Heart left ventricle (tissue), 16 donors: ENCODE measurements around the gene EIF2B5. TPM values are rescaled to one million over a fixed set of nuclear protein-coding genes. Genes with fewer than 3 reads are reported as not detected.
"Not testable (repeated sequence)": the region's sequence is repeated elsewhere in the genome, so short reads cannot be mapped to it uniquely, and the experiment has no call there.

Source experiments
- ATAC-seq, 4 donors: fragments of 200-7000 bp; cut with Tn5 transposase; one replicate each; pipeline ENCODE4 v1.9.1; 2020 to 2022; ENCODE audit warnings: moderate library complexity in 4 of 4, mild to moderate bottlenecking in 3 of 4, moderate number of reproducible peaks in 1 of 4
- DNase-seq, 5 donors: peaks; one replicate each; pipeline ENCODE4 v3.0.0-alpha.2; 2020
- H3K27ac ChIP-seq, 12 donors: fragments of 200-600 bp; sonication (generic) in 4 of 12; one replicate each; pipeline versions ENCODE4 v1.5.0 to v1.8.0; 2016 to 2022; ENCODE audit warnings: mild to moderate bottlenecking in 2 of 12
- H3K27me3 ChIP-seq, 9 donors: fragments of 200-600 bp; sonication (generic) in 2 of 9; one replicate each; pipeline versions ENCODE4 v1.5.1 to v1.8.0; 2016 to 2022; ENCODE audit warnings: mild to moderate bottlenecking in 3 of 9
- H3K36me3 ChIP-seq, 9 donors: fragments of 200-600 bp; sonication (generic) in 2 of 9; one replicate each; pipeline versions ENCODE4 v1.5.0 to v1.8.0; 2018 to 2022; ENCODE audit warnings: mild to moderate bottlenecking in 2 of 9
- H3K4me1 ChIP-seq, 12 donors: fragments of 200-600 bp; sonication (generic) in 4 of 12; one replicate each; pipeline versions ENCODE4 v1.5.0 to v1.8.0; 2016 to 2022; ENCODE audit warnings: mild to moderate bottlenecking in 3 of 12
- H3K4me3 ChIP-seq, 12 donors: fragments of 200-600 bp; sonication (generic) in 4 of 12; one replicate each; pipeline versions ENCODE4 v1.5.0 to v1.8.0; 2017 to 2022; ENCODE audit warnings: mild to moderate bottlenecking in 9 of 12, moderate library complexity in 4 of 12
- H3K9me3 ChIP-seq, 12 donors: fragments of 200-600 bp; sonication (generic) in 4 of 12; one replicate each; pipeline versions ENCODE4 v1.5.0 to v1.8.0; 2016 to 2022; ENCODE audit warnings: mild to moderate bottlenecking in 1 of 12
- CTCF ChIP-seq, 12 donors: fragments of 200-600 bp; sonication (generic) in 4 of 12; IDR thresholded peaks; one replicate each; pipeline versions ENCODE4 v1.5.0 to v1.8.0; 2018 to 2022; ENCODE audit warnings: antibody characterized with exemption in 12 of 12, mild to moderate bottlenecking in 5 of 12
- POLR2A ChIP-seq, 2 donors: fragments of 450-650 bp; IDR thresholded peaks; one replicate each; pipeline ENCODE4 v1.6.1; 2017; ENCODE audit warnings: antibody characterized with exemption in 2 of 2, mild to moderate bottlenecking in 2 of 2, moderate library complexity in 2 of 2
- WGBS, 4 donors: extraction: QIAGEN DNeasy Blood & Tissue Kit in 2 of 4; methylation state at CpG; one replicate each; pipeline versions ENCODE4 v1.1.5 to v1.1.7; 2013 to 2018; 5-methylcytosine and 5-hydroxymethylcytosine counted together
- intact Hi-C, 10 donors: fragments of 100-400 bp; cut with DNase I; formaldehyde crosslinking; loops; one replicate each; pipeline versions ENCODE4 v1.11.1 to v1.14.2; 2022
- polyA plus RNA-seq, 2 donors: library from polyadenylated mRNA; stranded (reverse); fragments of 200-250 nt; gene quantifications; one replicate each; pipeline ENCODE4 v1.2.3, GENCODE V29; 2013
- total RNA-seq, 9 donors: library from RNA; depleted of rRNA in 2 of 9; stranded (reverse); fragments of >200 nt in 2 of 9; fragmentation: NEBNext Ultra II Directional in 3 of 9; extraction: Animal tissue kit (Norgen Biotek cat#: 25700) in 3 of 9; gene quantifications; one replicate each; pipeline versions ENCODE4 v1.1.0 to v1.2.4, GENCODE V29; 2016 to 2023
- donor health status: ischemic (EF 13 %, LVEDD 7.1; RV severe dilation, severe dysfunction).
- donor health status: healthy with polysubstance abuse.
- donor health status: DM: no; HTN: yes; CAD: no.
- donor health status: DM: no; HTN: no; CAD: no.
- donor health status: ischemic (EF 25% LVEDD 6.9; RV normal size, moderate dysfunction).
- donor health status: ischemic (EF 25% LVEDD 5.7; RV mildly dilated, moderate dysfunction).
- donor health status: healthy.
- donor health status: DM: yes; HTN: yes; CAD: no.
- donor health status: ischemic (EF 35%, LVEDD 5.7; RV mildly dilated, moderate dysfunction).
- donor health status: nonischemic (EF 11% LVEDD 7.7; RV severe dilation, severe dysfunction).
- donor health status: DM: yes; HTN: yes; CAD: no.
- donor health status: PGD.
- donor health status: ischemic (EF 29% LVEDD 5.4; RV normal size, mild dysfunction).
- donor health status: nonischemic (EF 23%, LVEDD 6.1; RV moderate dilation, normal function).

Gene EIF2B5
- total and polyA plus RNA-seq, 11 donors = 24.5 to 58.2 (median 30.9) TPM

GRCh38 chr3:184158404-184158803 is 23.2 kb downstream of the EIF2B5 start:
- intact Hi-C loops = loop anchor here in 2 of 10 donors (5.0 to 10.0 kb wide), 2 partner anchors 86 to 89 kb away; partner anchors contain the start of genes ALG3 (in 2 of the 2) and EEF1AKMT4 (in 2 of the 2)

GRCh38 chr3:184160456-184160855 is 25.3 kb downstream of the EIF2B5 start:
- Histone ChIP-seq H3K27ac (peak overlapping the region in 11 of 12 donors; percentile 54 to 97 (median 85)), H3K4me1 (peaks cover 2 to 76% (median 53%) of the 10 kb centered on the region in 12 donors), H3K36me3 (peaks cover 0 to 33% (median 27%) of the 10 kb centered on the region in 9 donors), H3K4me3 (peak overlapping the region in 3 of 12 donors; percentile 13 to 23 (median 22)), H3K9me3 (no peaks in the 10 kb centered on the region), H3K27me3 (no peaks in the 10 kb centered on the region)
- no peak for TF ChIP-seq CTCF (IDR thresholded peaks at IDR 0.05)
- TF ChIP-seq POLR2A (IDR thresholded peaks at IDR 0.05) = no peak
- no peak for DNase-seq
- intact Hi-C loops = no loop called here
- ATAC-seq = no peak
- 8 to 38% (median 19%) methylated on average over 2 of the region's 2 CpGs for WGBS, 4 donors

More at GRCh38 chr3:184158404-184158803, 23.2 kb downstream of the EIF2B5 start:
- no peaks in the 10 kb centered on the region for H3K9me3 ChIP-seq
- H3K27me3 ChIP-seq = no peaks in the 10 kb centered on the region
- H3K36me3 ChIP-seq = peaks cover 0 to 13% (median 6%) of the 10 kb centered on the region in 9 donors
- 48 to 60% (median 56%) methylated on average over 4 of the region's 4 CpGs for WGBS, 4 donors
- H3K27ac ChIP-seq = peak overlapping the region in 11 of 12 donors; percentile 42 to 98 (median 94)
- peaks cover 2 to 86% (median 58%) of the 10 kb centered on the region in 12 donors for H3K4me1 ChIP-seq
- H3K4me3 ChIP-seq = peak overlapping the region in 1 of 12 donors; percentile 79
- DNase-seq (no peak), ATAC-seq (no peak)
- TF ChIP-seq POLR2A (IDR thresholded peaks at IDR 0.05) (no peak), CTCF (IDR thresholded peaks at IDR 0.05) (no peak)

GRCh38 chr3:184162571-184163070 is 27.5 kb downstream of the EIF2B5 start:
- 58 to 69% (median 66%) methylated on average over 8 of the region's 8 CpGs for WGBS, 4 donors
- peaks cover 0 to 55% (median 48%) of the 10 kb centered on the region in 9 donors for H3K36me3 ChIP-seq
- DNase-seq, H3K4me3 ChIP-seq, H3K27me3 ChIP-seq, H3K9me3 ChIP-seq, intact Hi-C loops: not testable (repeated sequence)
- H3K4me1 ChIP-seq = peaks cover 2 to 66% (median 45%) of the 10 kb centered on the region in 12 donors
- peak in 2 of 4 donors; percentile 45 to 66 for ATAC-seq
- peak overlapping the region in 8 of 12 donors; percentile 17 to 97 (median 84) for H3K27ac ChIP-seq

- WGBS, 4 donors = 93 to 95% (median 94%) methylated on average over 14 to 16 of the region's 16 CpGs
- ATAC-seq (no peak), DNase-seq (peak in 1 of 5 donors; percentile 11)
- intact Hi-C loops = no loop called here
- H3K27ac ChIP-seq = no peak overlapping the region
- no peaks in the 10 kb centered on the region for H3K9me3 ChIP-seq
- TF ChIP-seq CTCF (IDR thresholded peaks at IDR 0.05) = no peak
- TF ChIP-seq POLR2A (IDR thresholded peaks at IDR 0.05) = no peak
- H3K36me3 ChIP-seq = peaks cover 0 to 73% (median 70%) of the 10 kb centered on the region in 9 donors
- no peaks in the 10 kb centered on the region for H3K27me3 ChIP-seq
- H3K4me3 ChIP-seq = no peak overlapping the region
- peaks cover 0 to 45% (median 28%) of the 10 kb centered on the region in 12 donors for H3K4me1 ChIP-seq
Observed at GRCh38 chr3:184164648-184165330, 29.6 kb downstream of the EIF2B5 start.
